Measurements from ENCODE around the gene MMP21. TPM values are rescaled to one million over a fixed set of nuclear protein-coding genes. Genes with fewer than 3 reads are reported as not detected.

MMP21 gene
- total and polyA plus RNA-seq, 2 experiments from 2014 or later: not detected

GRCh38 chr10:125795128-125795527, 19.5 kb upstream of the MMP21 start (continued):
- TF ChIP-seq NANOG (IDR thresholded peaks at IDR 0.05; ENCODE audit: borderline replicate concordance) (no peak), CTCF (conservative IDR thresholded peaks at IDR 0.05; ENCODE audit: low read depth in 2 of 2) (no peak), CREB1 (CRISPR knock-in tag; IDR thresholded peaks at IDR 0.05; ENCODE audit: low read depth) (no peak), ZNF331 (CRISPR knock-in tag; IDR thresholded peaks at IDR 0.05; ENCODE audit: low read depth) (no peak), EZH2 (IDR thresholded peaks at IDR 0.05; ENCODE audit: low read depth, unreplicated experiment) (no peak)

DNA sequence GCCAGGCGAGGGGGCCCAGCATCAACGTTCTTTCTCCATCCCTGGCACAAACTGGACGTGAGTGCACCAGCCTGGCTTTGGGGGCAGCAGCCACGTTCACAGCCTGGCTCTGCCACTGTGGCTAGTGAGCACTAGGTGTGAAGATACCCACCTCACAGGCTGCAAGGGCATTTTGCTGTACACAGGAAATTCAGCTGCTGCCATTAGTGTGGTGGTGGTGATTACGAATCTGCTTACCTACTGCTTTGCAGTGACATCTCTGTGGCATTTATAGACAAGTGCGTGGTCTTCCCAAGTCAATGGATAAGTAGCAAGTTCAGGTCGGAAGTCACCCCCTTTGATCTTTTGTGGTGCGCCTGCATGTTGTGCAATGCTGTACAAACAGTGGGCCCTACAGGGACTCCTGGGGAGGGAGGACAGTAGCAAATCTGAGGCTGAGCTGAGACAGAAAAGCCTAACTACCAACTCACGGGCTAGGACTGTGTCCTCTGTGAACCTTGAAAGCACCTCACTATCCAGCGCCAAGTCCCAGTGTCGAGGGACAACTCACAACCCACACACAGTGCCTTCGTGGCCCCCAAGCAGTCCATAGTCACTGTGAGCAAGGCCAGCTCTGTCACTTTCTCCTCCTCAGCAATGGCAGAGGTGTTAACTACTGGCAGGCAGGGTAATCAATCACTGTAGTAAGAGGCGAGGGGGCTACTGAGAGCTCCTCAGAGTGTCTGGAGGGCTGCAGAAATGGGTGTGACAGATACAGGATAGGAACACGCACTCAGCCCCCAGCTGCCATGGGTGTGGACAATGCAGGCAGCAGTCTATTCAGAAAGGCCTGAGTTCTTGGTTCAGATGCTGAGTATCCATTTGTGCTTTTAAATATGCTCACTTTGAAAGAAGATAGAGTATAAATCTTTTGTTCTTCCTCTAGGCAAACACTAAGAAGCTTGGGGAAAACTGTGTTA, 17.0 kb upstream of the MMP21 start:
- H3K4me1 ChIP-seq (ENCODE audit: insufficient read depth): no peaks in the 10 kb centered on the region
- H3K27me3 ChIP-seq (ENCODE audit: insufficient read depth): no peaks in the 10 kb centered on the region
- H3K27me3 Mint-ChIP-seq (ENCODE audit: insufficient read depth, low read depth, poor library complexity): no peaks in the 10 kb centered on the region
- H3K79me2 ChIP-seq (replicated peaks; ENCODE audit: insufficient read depth): no peaks in the 10 kb centered on the region
- no peaks in the 10 kb centered on the region for H3F3A ChIP-seq (replicated peaks; ENCODE audit: low read depth)
- H2AFZ ChIP-seq: no peak overlapping the region
- no peak overlapping the region for H3K4me3 Mint-ChIP-seq
- H3K4me3 ChIP-seq: no peak overlapping the region
- H3K36me3 ChIP-seq (ENCODE audit: insufficient read depth): no peaks in the 10 kb centered on the region
- no peak for ATAC-seq
- H3K4me1 Mint-ChIP-seq: no peaks in the 10 kb centered on the region; the same call in 1 of the 3 replicates
- H4K20me1 ChIP-seq (replicated peaks; ENCODE audit: insufficient read depth): no peaks in the 10 kb centered on the region
- DNase-seq (ENCODE audit: low spot score): no peak
- H3K36me3 Mint-ChIP-seq (ENCODE audit: low read depth): peaks cover 20% of the 10 kb centered on the region
- H3K27ac ChIP-seq (ENCODE audit: low read depth): no peak overlapping the region
- H3K27ac Mint-ChIP-seq: no peak overlapping the region
- no peaks in the 10 kb centered on the region; the same call in 2 of the 3 replicates for H3K9me3 Mint-ChIP-seq
- no peaks in the 10 kb centered on the region for H3K9me2 ChIP-seq (ENCODE audit: insufficient read depth)
- no peak overlapping the region for H3K4me2 ChIP-seq
- TF ChIP-seq, protein P1, sequence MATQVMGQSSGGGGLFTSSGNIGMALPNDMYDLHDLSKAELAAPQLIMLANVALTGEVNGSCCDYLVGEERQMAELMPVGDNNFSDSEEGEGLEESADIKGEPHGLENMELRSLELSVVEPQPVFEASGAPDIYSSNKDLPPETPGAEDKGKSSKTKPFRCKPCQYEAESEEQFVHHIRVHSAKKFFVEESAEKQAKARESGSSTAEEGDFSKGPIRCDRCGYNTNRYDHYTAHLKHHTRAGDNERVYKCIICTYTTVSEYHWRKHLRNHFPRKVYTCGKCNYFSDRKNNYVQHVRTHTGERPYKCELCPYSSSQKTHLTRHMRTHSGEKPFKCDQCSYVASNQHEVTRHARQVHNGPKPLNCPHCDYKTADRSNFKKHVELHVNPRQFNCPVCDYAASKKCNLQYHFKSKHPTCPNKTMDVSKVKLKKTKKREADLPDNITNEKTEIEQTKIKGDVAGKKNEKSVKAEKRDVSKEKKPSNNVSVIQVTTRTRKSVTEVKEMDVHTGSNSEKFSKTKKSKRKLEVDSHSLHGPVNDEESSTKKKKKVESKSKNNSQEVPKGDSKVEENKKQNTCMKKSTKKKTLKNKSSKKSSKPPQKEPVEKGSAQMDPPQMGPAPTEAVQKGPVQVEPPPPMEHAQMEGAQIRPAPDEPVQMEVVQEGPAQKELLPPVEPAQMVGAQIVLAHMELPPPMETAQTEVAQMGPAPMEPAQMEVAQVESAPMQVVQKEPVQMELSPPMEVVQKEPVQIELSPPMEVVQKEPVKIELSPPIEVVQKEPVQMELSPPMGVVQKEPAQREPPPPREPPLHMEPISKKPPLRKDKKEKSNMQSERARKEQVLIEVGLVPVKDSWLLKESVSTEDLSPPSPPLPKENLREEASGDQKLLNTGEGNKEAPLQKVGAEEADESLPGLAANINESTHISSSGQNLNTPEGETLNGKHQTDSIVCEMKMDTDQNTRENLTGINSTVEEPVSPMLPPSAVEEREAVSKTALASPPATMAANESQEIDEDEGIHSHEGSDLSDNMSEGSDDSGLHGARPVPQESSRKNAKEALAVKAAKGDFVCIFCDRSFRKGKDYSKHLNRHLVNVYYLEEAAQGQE (IDR thresholded peaks at IDR 0.05; ENCODE audit: unreplicated experiment): no peak
- TF ChIP-seq NANOG (IDR thresholded peaks at IDR 0.05; ENCODE audit: borderline replicate concordance) (no peak), STAT1 (IDR thresholded peaks at IDR 0.05; ENCODE audit: unreplicated experiment) (no peak), ZNF114 (CRISPR knock-in tag; IDR thresholded peaks at IDR 0.05) (no peak), EZH2 (IDR thresholded peaks at IDR 0.05; ENCODE audit: low read depth, unreplicated experiment) (no peak), JUNB (IDR thresholded peaks at IDR 0.05; ENCODE audit: unreplicated experiment) (no peak), CTCF (conservative IDR thresholded peaks at IDR 0.05; ENCODE audit: low read depth in 2 of 2) (no peak), CREB1 (CRISPR knock-in tag; IDR thresholded peaks at IDR 0.05; ENCODE audit: low read depth) (no peak), POLR2AphosphoS5 (IDR thresholded peaks at IDR 0.05; ENCODE audit: low read depth) (no peak)
- TF ChIP-seq, protein P2, sequence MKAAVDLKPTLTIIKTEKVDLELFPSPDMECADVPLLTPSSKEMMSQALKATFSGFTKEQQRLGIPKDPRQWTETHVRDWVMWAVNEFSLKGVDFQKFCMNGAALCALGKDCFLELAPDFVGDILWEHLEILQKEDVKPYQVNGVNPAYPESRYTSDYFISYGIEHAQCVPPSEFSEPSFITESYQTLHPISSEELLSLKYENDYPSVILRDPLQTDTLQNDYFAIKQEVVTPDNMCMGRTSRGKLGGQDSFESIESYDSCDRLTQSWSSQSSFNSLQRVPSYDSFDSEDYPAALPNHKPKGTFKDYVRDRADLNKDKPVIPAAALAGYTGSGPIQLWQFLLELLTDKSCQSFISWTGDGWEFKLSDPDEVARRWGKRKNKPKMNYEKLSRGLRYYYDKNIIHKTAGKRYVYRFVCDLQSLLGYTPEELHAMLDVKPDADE (IDR thresholded peaks at IDR 0.05): no peak
